Stimulated activated CD8-positive, alpha-beta memory T cell treated with anti-CD3 and anti-CD28 coated beads, Interleukin-4, amount 100 ng/mL, for 1 hour (primary cell): ENCODE results near the gene KCNJ9.
"Not testable (repeated sequence)": the region's sequence is repeated elsewhere in the genome, so short reads cannot be mapped to it uniquely, and the experiment has no call there.

Experiments
- DNase-seq, 2 donors: peaks; one replicate each; pipeline ENCODE4 v3.0.0-alpha.2; 2020; ENCODE audit warnings: low read depth in 2 of 2, low spot score in 1 of 2

Gene KCNJ9

DNA sequence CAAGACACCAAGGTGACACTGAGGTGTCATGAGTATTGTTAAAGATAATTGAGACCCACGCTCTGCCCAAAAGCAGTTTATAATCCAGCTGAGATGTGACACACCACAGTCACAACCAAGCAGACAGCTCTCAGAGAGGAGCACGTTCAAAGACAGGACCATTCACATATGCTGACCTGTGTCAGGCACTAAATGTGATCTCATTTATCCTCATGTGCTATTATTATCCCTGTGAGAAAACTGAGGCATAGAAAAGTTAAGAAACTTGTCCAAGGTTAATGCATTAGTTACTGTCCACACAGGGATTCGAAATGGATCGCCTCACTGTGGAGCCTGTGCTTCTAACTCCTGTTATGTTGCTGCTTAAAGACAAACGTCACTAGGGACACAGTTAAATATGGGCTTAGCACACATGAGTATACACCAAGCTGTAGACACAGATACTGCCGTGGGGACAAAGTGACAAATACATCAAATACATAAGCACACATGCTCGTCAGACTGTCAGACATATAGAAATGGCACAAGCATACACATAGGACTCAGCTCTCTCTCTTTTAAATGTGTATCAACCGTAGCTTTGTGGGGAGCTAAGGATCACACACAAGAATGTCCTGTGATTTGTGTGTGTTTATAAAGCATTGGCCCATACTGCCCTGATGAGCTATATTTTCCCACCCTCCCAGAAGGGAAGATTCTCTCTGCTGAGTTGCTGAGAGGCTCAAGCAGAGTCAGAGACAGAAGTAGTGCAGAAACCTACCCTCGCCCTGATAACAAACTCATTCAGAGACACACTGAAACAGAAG is 20.6 kb downstream of the KCNJ9 start:
- DNase-seq = no peak

DNA sequence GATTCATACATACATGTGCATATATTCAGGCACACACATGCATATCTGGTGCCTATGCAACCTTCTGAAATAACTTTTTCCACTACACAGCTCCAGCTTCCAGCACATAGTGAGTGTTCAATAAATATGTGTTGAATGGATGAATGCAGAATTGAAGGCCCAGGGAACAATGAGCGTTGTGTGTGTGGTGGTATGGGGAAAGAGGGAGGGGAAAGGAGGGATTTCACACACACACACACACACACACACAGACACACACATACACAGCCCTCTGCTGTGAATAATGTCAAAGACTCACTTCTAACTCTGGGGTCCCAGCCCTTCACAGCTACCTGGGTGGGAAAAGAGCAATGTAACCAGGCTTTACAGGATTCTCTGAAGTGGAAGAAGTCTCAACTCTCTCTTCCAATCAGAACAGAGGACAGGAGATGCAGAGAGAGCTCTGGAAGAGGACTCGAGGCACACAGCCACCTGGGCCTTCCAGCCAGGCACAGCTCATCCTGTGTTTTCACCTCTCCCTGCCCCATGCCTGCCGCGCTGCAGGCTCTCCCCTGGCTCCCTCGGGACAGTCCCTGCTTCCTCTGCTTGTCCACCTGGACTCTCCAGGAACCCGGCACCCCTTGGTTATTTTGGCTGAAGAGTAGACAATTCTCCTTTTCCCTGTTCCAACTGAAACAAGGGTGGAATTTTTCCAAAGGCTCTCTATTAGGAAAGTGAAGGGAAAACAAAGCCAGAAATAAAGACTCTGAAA is 22.5 kb downstream of the KCNJ9 start:
- no peak for DNase-seq

DNA sequence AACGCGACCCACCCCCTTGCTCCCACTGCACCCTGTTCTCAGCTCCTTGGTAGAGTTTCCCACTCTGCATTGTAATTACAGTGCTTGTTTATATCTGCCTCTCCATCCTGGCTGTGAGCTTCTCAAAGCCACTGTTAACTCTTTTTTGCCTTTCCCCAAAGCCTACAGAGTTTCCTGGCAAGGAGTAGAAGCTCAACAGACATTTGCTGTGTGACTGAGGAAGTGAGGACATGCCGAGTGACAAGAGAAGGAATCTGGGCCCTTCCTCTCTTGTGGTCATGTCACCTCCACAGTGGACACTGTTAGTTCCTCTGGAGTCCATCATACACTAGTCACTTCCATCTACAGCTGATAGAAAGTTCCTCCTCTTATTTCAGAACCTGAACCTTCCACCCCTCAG is 23.1 kb downstream of the KCNJ9 start:
- DNase-seq = no peak

DNA sequence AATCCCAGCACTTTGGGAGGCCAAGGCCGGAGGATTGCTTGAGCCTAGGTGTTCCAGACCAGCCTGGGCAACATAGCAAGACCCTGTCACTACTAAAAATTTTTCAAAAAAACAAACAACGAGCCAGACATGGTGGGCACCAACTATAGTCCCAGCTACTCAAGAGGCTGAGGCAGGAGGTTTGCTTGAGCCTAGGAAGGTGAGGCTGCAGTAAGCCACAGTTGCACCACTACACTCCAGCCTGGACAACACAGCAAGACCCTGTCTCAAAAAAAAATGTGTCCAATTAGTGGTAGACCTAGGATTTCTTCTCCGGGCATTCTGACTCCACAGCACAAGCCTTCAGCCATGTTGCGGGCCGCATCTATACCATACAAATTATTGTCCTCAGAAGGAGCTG is 23.8 kb downstream of the KCNJ9 start:
- no peak for DNase-seq

DNA sequence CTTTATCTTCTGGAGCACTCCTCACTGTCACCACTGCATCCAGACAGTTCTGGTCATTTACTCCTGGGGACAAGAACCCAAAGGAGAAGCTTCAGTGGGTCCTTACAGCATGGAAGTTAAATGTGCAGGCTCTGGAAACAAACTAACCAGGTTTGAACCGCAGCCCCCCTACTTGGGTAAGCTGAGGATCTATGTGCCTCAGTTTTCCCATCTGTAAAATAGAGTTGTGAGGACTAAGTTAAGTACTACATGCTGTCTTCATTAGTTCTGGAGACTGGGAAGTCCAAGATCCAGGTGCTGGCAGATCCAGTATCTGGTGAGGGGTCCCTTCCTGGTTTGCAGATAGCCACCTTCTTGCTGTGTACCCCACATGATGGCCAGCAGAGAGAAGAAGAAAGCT is 26.2 kb downstream of the KCNJ9 start:
- no peak for DNase-seq

DNA sequence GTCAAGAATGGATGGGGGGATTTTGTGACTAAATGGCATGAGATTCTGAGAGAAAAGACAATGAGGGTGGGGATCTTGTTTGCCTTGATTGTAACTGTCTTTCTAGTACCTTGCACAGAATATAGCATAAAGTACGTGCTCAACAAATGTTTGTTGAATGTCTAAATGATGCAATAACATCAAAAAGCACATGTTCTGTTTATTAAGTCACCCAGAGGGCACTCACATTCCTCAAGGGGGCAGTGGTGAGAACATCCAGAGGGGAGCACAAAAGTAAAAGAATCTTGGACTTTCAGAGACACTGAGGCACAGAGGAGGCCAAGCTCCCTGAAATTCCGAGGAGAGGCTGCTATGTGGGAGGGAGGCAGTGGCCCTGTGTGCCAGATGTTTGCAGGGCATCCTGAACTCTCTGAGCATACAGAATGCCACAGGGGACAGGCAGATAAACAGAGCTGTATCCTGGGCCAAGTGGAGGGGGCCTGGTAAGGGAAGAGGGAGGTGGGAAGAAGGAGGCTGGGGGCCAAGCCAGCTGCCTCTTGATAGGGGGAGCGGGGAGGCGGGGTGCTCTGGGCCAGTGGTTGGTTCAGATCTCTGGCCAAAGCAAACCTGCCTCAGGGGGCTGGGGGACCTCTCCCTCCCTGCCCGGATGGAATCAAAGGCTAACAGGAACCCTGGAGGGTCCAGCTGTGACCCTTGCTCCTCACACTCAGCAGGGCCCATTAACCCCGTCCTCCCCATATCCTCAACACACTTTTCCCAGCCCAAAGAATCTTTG is 27.7 kb downstream of the KCNJ9 start:
- no peak for DNase-seq

DNA sequence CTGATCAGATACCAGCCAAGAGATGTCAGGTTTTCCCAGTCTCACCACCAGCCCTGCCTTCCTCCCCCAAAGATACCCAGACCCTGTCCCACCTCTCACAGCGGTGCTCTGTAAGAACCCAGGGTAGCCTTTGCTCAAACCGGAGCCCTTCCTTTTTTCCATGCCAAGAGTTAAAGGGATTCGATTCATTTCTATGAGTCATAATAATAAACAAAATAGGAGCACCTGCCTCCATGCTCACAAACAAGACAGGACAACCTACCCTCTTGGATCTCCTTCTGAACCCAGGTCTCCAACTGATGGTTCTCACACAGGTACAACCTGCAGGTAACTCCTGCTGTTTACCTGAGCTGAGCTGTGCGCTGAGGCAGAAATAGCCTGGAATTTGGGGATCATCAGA is 28.3 kb downstream of the KCNJ9 start:
- DNase-seq = no peak

DNA sequence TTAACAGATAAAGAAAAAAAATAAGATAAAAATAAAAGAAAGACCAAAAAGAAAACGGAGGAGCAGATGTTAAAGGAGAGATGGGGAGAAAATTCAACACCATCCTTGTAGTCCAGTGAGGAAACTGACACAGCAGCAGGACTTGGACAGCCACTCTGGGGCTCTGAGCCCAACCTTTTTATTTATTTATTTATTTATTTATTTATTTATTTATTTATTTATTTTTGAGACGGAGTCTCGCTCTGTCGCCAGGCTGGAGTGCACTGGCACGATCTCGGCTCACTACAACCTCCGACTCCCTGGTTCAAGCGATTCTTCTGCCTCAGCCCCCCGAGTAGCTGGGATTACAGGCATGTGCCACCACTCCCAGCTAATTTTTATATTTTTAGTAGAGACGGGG is 30.1 kb downstream of the KCNJ9 start:
- DNase-seq = not testable (repeated sequence)

DNA sequence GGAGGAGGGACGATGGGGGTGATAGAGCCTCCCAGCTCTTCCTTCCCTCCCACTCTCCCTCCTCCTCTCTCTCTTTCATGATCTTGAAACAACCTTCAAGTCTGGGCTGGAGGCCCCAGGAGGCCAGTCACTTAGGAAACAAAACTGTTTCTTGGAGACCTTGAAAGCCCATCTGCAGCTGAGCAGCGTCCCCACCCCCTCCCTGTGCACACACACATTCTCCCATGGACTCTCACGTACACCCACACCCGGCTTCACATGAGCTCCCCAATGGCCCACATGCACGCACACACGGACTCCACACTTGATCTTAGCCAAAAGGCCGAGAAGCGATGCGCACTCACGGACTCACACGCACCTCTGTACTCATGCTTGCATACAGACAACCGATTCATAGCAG is 31.0 kb downstream of the KCNJ9 start:
- no peak for DNase-seq

DNA sequence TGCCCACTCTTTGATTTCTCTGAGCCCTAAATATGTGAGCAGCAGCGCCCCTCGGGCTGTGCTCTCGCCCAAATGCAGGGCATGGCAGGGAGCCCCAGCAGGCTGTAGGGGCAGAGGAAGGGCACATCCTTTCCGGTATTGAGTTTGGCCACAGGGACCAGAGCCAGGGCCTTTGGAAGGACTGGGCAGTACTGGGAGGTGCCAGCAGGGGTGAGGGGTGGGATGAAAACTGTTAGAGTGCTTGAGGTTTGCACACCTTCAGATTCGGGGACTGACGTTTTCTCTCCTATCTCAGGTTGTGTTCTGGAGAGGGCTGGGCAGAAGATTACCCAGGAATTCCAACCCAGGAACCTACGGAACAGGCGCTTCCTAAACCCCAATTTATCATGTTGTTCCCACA is 32.1 kb downstream of the KCNJ9 start:
- DNase-seq = no peak

DNA sequence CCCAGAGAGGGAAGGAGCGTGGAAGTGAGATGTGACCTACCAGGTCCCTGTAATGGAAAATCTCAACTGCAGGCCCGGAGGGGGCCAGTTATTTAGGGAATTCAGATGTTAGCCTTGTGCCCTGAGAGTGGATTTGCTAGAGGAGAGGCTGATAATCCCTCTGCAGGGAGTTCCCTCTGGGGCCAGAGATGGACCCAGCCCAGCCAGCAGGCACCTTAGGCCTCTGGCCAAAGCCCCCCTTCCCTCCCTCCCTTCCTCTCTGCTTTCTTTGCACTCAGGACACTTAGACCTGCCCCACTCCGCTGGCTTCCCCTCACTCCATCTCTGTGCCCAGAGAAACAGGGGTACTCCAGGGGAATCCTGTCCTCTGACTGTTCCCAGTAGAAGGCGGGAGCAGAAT is 32.7 kb downstream of the KCNJ9 start:
- no peak for DNase-seq

DNA sequence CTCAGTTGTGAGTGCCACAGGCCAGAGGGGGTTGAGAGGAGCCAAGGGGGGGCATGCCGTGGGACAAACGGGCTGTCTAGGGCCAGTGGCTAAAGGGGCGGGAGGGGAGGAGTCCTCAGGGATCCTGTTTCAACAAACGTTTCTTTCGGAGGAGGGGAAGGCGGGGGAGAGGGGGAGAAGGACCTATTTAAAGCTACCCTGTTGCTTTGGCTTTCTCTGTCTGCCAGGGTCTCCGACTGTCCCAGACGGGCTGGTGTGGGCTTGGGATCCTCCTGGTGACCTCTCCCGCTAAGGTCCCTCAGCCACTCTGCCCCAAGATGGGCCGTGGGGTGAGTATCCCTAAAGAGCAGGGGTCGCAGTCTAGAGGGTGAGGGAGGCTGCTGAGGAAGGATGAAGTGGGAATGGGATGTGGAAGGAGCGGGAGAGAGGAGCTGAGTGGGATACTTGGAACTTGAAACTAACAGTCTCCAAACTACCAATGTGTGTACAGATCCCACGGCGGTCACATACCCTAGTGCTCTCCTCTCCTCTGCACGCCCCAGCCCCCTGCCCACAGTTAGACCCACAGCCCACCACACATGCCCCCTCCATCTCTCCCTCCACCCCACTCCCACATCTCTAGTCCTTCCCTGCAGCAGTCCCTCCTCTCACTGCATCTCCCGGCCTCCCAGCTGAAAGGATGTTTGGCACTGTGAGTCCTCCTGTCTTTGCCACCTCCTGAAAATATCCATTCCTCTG is 34.4 kb downstream of the KCNJ9 start, which contains the start of gene ATP1A2:
ATP1A2 (plus strand) TSS at position 215 of the 738 bp plus-strand sequence; CDS start at position 318, 103 bp downstream.
- no peak for DNase-seq

DNA sequence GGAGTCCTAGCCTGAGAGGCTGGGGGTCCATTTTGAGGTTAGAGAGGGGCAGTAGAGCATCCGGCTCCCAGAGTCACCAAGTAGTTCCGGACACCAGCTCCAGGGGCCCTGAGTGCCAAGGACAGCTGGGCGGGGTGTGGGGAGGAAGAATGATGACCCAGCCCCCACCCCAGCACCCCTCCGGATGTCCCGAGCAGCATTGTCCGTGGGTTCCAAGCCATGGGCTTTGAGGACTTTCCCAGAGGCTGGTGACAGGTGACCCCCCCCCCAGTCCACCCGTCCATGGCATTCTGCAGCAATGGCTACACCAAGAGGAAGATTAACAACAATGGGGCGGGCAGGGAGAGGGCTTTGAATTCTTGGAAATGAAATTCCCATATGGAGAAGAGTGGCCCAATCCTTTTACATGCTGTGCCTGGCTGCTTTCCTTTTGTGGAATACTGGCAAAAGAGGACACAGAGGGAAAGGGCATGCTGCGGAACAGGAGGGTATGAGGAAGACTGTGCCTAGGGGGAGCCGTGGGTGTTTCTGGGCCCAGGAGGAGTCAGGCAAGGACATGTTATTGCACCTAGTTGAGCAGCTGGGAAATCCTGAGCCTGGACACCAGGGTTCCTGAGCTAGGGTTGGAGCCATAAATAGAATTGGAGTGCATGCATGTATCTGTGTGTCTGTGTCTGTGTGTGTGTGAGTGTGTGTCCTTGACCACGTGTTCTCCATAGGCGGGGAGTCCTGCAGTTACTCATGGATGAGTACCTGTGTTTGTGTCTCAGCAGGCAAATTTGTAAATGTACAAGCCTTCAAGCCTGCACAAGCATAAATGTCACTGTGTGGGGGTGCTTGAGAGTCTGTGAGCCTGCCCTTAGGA is 35.2 kb downstream of the KCNJ9 start:
- DNase-seq = no peak

DNA sequence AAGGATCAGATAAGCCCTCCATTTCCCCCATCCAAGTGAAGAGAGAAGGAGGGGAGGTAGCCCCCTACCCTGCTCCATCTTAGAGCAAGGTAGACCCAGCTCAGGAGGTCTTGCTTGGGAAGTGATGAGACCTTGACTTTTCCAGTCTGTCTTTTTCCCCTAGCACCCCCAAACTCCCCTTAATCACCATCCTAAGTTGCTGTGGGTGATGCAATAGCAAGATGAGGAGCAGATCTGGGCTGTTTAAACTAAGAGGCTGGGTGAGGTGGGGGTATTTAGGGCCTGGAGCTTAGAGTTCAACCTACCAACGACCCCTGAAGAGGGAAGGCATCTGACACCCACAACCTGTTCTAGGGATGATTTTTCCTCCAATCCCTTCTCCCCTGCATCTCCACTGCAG is 36.0 kb downstream of the KCNJ9 start:
- DNase-seq = no peak

DNA sequence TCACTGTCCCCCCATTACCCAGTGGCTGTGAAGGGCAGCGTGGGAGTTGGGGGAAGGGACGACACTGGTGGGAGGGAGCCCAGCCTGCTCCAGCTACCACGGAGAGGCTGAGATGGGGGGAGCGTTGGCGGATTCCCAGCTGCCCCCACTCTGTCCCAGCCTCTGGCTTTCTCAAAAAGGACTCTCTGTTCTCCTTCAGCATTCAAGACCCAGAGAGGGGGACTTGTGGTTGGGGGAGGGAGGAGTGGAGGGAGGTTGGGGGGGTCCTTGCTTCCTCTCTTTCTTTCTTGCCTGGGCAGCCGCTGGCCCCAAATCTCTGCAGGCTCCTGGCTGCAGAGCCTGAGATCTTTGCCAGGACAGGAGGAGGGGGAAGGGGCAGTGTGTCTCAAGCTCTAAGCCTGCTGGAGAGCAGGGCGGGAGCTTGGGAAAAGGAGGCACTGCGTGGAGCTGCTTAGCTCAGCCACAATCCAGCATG is 36.4 kb downstream of the KCNJ9 start:
- DNase-seq = no peak

DNA sequence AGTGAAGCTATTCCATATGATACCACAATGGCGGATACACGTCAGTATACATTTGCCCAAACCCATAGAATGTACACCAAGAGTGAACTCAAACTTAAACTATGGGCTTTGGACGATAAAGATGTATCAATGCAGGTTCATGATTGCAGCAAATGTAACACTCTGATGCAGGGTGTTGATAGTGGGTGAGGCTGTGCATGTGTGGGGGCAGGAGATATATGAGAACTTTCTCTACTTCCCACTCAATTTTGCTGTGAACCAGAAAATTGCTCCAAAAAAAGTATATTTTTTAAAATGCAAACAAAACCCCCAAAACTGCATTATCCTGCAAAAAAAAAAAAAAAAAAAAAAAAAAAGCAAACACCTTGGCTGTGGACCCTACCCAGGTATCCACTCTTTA is 37.6 kb downstream of the KCNJ9 start:
- no peak for DNase-seq

DNA sequence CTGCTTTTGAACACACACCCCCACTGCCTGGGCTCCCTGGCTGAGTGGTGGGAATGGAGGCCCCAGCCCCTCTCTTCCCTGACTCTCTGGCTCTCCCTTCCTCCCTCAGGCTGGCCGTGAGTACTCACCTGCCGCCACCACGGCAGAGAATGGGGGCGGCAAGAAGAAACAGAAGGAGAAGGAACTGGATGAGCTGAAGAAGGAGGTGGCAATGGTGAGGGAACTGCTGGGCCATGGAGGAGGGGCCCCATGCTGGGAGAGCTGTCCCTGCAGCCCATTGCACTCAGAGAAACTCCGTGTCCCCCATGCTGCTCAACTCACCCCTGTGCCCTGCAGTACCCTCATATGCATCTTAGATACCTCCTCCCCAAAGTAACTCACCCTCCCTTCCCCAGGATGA is 39.5 kb downstream of the KCNJ9 start:
- DNase-seq = no peak

DNA sequence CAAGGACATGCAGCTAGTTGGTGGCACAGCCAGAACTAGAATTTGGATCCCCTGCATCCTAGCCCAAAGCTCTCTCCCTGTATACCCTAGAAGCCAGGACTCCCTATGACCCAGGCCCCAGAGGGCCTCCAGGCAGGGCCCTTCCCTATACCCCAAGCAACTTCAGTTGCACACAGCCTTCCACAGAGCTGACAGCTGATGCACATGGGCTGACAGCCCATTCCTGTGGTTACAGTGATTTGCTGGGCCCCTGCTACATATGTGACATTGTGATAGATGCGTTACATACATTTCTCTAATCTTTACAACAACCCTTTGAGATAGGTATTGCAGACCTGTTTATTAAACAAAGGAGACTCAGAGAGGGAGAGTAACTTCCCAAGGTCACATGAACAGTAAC is 40.0 kb downstream of the KCNJ9 start:
- no peak for DNase-seq

DNA sequence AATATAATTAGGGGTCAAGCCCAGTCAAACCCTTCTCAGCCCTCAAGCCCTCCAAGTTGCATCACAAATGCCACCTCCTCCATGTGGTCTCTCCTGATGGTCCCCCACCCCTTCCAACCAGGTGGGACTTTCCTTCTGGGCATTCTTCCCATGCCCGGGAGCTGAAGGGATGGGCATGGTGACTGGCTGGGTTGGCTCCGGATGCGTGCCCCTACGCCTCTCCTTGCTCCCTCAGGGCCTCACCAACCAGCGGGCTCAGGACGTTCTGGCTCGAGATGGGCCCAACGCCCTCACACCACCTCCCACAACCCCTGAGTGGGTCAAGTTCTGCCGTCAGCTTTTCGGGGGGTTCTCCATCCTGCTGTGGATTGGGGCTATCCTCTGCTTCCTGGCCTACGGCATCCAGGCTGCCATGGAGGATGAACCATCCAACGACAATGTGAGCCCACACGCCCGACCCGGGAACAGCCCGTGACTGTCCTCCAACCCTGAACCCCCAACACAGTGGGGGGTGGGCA is 41.7 kb downstream of the KCNJ9 start:
- DNase-seq = no peak

DNA sequence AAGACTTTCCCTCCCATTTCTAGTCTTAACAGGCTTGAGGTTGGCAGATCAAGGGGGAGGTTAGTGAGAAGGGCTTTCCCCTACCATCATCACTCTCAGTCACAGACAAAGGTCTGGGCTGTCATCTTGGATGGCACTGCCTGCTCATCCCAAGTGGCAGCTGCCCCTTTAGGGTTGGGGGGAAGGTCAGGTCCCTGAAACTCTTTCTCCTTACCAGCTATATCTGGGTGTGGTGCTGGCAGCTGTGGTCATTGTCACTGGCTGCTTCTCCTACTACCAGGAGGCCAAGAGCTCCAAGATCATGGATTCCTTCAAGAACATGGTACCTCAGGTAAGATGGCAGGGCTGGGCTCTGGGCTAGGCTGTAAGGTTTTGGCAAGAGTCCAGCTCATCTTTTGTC is 42.4 kb downstream of the KCNJ9 start:
- DNase-seq = no peak
